H4 (cell line): ENCODE data around the gene CASP4. TPM values are rescaled to one million over a fixed set of nuclear protein-coding genes. Genes with fewer than 3 reads are reported as not detected.

Experiments
- total RNA-seq: library from RNA; depleted of rRNA; stranded (reverse); fragments of >200 nt; shearing (Covaris generic); gene quantifications from 2 replicates; pipeline ENCODE4 v1.2.3, GENCODE V29; 2014; rRNA removed

Gene CASP4
- total RNA-seq, 1 experiment from 2014 or later: 264 TPM

Other genes with a start within 250 kb of the CASP4 start
- 0.04 TPM in 1 of 2 replicates, not detected in the other for gene CASP12, start 70.1 kb downstream of the CASP4 start, total RNA-seq
- not detected in 2 replicates for gene CASP5, start 54.6 kb upstream of the CASP4 start, total RNA-seq
- gene CASP1, start 66.6 kb upstream of the CASP4 start, total RNA-seq: 14.2 and 28.6 TPM in 2 replicates
- 80.6 and 105 TPM in 2 replicates for gene CARD16, start 76.8 kb upstream of the CASP4 start, total RNA-seq
- gene CARD18, start 171.2 kb upstream of the CASP4 start, total RNA-seq: not detected in 2 replicates